CD4-positive, alpha-beta T cell treated with Interleukin-15 for 4 hours (primary cell): ENCODE data around the gene NKX2-8.

Experiments
- DNase-seq: peaks from one replicate; pipeline ENCODE4 v3.0.0-alpha.2; 2020; ENCODE audit warnings: low spot score

The NKX2-8 gene

GRCh38 chr14:36582011-36582873 is at the start of gene NKX2-8:
NKX2-8 (minus strand) TSS chr14:36582614; CDS start chr14:36582389, 225 bp downstream.
- no peak for DNase-seq

- DNase-seq: no peak
Measured at GRCh38 chr14:36627981-36628380, 45.6 kb upstream of the NKX2-8 start.

- DNase-seq: no peak
Measured at GRCh38 chr14:36626151-36626550, 43.7 kb upstream of the NKX2-8 start.

GRCh38 chr14:36625436-36625835 is 43.0 kb upstream of the NKX2-8 start:
- no peak for DNase-seq

GRCh38 chr14:36625014-36625413 is 42.6 kb upstream of the NKX2-8 start:
- no peak for DNase-seq

- no peak for DNase-seq
Measured at GRCh38 chr14:36619853-36620252, 37.4 kb upstream of the NKX2-8 start.

- no peak for DNase-seq
Measured at GRCh38 chr14:36619131-36619530, 36.7 kb upstream of the NKX2-8 start.

GRCh38 chr14:36618641-36619040 is 36.2 kb upstream of the NKX2-8 start:
- no peak for DNase-seq

- DNase-seq: no peak
Measured at GRCh38 chr14:36617824-36618223, 35.4 kb upstream of the NKX2-8 start.

- no peak for DNase-seq
Measured at GRCh38 chr14:36605506-36605857, 23.1 kb upstream of the NKX2-8 start.

GRCh38 chr14:36604757-36605505 is 22.5 kb upstream of the NKX2-8 start:
- DNase-seq: peak; percentile 39

GRCh38 chr14:36600431-36600830 is 18.0 kb upstream of the NKX2-8 start:
- DNase-seq: no peak

- no peak for DNase-seq
Measured at GRCh38 chr14:36591482-36591881, 9.1 kb upstream of the NKX2-8 start.

- DNase-seq: no peak
Measured at GRCh38 chr14:36588788-36589187, 6.4 kb upstream of the NKX2-8 start.

GRCh38 chr14:36588119-36588518 is 5.7 kb upstream of the NKX2-8 start:
- DNase-seq: no peak

GRCh38 chr14:36585100-36585499 is 2.7 kb upstream of the NKX2-8 start:
- DNase-seq: no peak

- DNase-seq: no peak
Measured at GRCh38 chr14:36583893-36584811, 1.7 kb upstream of the NKX2-8 start.

GRCh38 chr14:36583242-36583892 is 953 bp upstream of the NKX2-8 start:
- no peak for DNase-seq

GRCh38 chr14:36582874-36583241 is 444 bp upstream of the NKX2-8 start:
- DNase-seq: no peak

GRCh38 chr14:36580856-36581831 is 1.3 kb downstream of the NKX2-8 start:
- DNase-seq: no peak
